ENCODE results near the gene MRPL49.

DNA sequence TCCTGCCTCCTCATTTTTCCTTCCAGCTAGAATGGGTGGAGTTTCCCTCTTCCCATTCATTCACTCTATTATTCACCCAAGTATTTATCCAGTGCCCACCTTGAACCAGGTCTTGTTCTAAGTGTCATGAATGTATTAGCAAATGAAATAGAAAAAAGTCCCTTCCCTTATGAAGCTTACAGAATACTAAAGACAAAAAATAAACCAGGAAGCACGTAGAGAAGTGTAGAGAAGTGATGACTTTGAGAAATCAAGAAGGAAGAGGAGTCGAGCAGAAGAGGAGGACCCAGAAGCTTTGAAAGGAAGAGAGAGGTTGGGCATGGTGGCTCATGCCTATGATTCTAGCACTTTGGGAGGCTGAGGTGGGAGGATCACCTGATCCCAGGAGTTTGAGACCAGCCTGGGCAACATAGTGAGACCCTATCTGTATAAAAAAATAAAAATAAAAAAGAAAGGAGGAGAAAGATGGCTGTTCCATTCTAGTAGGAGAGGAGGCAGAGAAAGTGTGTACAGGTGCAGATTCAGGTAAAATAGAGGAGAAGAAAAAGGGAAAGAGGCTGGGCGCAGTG is 29.3 kb downstream of the MRPL49 start:
- TF ChIP-seq CTCF (IDR thresholded peaks at IDR 0.05) (no peak), POLR2A (IDR thresholded peaks at IDR 0.05) (no peak), POLR2AphosphoS5 (IDR thresholded peaks at IDR 0.05) (no peak)

Data from upper lobe of left lung (tissue), 4 donors.